ENCODE results near the gene STXBP5. TPM values are rescaled to one million over a fixed set of nuclear protein-coding genes. Genes with fewer than 3 reads are reported as not detected.
A peak's percentile ranks its signal among the peaks of the same experiment; 100 is the strongest.

STXBP5 gene
- total and polyA plus RNA-seq, 9 of the 15 experiments (the other 6 are each of a cell fraction or from before 2014, with no cell fraction given), result 23.3 to 172 (median 71.5) TPM

GRCh38 chr6:147161253-147161973 is 42.8 kb upstream of the STXBP5 start (continued):
- TF ChIP-seq ZNF592 (IDR thresholded peaks at IDR 0.05) (peak; percentile 86), CEBPB (tag; IDR thresholded peaks at IDR 0.05) (0 out of 2 replicates have a peak, but pooled peaks have one; percentile 12), ZNF79 (CRISPR knock-in tag; IDR thresholded peaks at IDR 0.05; ENCODE audit: low read depth) (no peak)
- TF ChIP-seq, protein P1, sequence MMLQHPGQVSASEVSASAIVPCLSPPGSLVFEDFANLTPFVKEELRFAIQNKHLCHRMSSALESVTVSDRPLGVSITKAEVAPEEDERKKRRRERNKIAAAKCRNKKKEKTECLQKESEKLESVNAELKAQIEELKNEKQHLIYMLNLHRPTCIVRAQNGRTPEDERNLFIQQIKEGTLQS (IDR thresholded peaks at IDR 0.05), result peak; percentile 53; the same call in 1 of the 2 replicates
- TF ChIP-seq, protein P1 (CRISPR knock-in tag; conservative IDR thresholded peaks at IDR 0.05), result no peak

Measured in K562 (cell line).